HG03060 (cell line): Measurements from ENCODE around the gene CNTNAP2.

Source experiments
- ATAC-seq: cut with Tn5 transposase; IDR thresholded peaks from one replicate; pipeline ENCODE4 v1.9.1; 2021; ENCODE audit warnings: low read depth, moderate number of reproducible peaks; ENCODE audit not compliant: unreplicated experiment

Gene CNTNAP2

DNA sequence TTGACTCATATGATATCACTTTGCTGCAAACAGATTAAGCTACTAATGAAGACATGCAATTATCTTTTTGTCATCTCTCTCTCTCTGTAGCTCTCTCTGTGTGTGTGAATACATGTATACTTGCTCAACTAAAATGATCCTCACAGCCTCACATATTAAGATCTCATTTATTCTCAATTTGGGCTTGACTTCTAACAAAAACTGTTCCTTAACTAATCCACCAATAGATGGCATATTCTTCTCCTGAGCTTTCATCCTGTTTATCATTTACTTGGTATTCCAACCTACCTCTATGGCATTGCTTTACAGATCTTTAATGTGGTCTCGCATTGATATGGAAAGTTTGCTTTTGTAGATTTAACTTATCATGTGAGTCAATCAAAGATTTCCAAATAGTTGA, 540.4 kb downstream of the CNTNAP2 start:
- ATAC-seq, result no peak

DNA sequence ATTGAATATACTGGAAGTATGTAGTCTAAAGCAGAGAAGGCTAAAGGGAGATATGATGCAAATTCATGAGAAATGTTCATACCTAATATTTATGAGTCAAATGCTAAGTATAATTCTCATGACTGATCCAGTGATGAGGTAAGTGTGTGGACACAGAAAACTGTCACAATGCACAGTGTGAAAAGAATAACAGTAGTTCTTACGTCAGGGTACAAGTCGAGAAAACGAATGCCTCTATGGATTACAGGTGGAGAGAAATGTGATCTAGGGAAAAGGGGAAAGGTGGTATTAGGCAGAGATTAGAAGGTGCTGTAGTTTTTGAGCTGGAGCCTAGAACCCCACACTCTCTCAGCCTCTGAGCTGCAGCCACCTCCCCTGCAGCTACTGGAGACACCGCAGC, 542.0 kb downstream of the CNTNAP2 start:
- no peak for ATAC-seq

DNA sequence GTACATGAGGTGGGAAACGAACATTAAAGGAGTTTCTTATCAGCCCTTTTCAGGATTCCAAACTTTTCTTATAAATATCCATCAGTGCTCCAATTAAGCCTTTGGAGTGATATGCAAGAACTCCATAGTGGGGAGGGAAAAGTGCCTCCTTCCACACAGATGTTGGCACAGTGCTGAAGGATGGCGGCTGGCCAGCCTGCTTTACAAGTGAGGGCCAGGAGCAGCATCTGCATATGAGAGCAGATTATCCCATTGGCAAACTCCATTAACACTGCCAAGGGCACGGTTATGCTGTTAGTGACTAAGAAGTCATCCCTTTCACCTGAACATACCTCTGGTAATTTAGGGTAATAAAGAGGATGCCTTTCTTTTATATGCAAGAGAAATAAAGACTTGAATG, 543.1 kb downstream of the CNTNAP2 start:
- no peak for ATAC-seq

DNA sequence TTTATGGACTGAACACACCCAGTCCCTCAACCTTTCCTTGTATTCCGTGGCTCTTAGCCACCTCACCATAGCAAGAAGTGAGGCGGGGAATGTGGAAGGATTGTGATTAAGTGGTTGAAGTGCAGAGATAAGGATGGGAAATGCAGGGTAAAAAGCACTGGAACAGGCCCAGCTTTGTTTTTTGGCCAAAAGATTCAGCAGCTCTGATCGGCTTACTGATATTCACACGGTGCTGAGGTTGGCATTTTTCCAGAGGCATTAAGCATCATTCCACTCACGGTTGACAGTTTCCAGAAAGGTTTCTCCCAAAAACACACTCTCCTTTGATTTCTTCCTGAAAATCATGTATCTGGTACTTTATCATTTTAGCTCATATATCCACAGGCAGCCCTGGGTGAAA, 544.2 kb downstream of the CNTNAP2 start:
- no peak for ATAC-seq

DNA sequence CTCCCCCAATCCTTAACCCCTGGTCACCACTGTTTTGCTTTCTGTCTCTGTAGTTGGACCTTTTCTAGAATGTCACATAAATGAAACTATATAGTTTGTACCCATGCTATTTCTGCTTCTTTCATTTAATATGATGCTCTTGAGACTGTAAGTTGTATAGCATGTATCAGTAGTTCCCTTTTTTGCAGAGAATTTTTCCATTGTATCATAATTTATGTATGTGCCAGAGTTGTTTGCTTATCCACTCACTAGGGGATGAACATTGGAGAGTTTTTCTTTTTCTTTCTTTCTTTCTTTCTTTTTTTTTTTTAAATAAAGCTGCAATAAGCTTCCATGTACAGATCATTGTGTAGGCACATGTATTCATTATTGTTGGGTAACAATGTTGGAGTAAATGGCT, 544.8 kb downstream of the CNTNAP2 start:
- ATAC-seq, result no peak

DNA sequence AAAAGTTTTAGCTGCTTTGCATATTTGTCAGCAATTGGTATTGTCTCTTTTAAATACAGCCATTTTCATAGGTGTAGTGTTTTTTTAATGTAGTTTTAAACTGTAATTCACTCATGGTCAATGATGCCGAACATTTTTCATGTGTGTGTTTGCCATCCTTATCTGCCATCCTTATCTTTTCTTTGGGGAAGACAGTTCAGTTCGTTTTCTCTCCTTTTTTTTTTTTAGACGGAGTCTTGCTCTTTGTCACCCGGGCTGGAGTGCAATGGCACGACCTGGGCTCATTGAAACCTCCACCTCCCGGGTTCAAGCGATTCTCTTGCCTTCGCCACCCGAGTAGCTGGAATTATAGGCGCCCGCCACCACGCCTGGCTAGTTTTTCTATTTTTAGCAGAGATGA, 545.3 kb downstream of the CNTNAP2 start:
- ATAC-seq, result no peak

DNA sequence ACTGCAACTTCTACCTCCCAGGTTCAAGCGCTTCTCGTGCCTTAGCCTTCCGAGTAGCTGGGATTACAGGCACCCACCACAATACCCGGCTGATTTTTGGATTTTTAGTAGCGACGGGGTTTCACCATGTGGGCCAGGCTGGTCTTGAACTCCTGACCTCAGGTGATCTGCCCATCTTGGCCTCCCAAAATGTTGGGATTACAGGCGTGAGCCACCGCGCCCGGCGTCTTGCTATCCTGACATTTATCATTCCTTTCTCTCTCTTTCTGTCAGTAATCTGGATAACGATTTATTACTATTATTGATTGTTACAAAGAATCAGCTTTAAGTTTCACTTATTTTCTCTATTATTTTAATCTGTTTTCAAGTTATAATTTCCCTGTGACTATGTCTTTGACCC, 548.4 kb downstream of the CNTNAP2 start:
- ATAC-seq, result no peak

DNA sequence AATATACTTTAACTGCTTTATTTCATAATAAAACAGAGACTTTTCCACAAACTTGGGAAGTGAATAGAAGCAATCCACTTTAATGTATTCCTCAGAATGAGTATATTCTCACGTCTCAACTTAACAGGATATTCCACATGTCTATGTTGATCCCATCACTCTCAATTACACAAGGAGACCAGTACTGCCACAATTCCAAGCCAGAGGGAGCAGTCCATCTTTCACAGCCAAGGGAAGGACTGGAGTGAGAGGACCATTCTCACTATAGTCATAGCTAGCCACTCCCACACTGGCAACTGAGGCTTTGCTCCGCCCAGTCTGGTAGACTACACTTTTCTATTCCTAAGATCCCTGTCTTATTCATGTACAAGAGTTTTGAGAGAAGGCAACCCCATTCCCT, 553.9 kb downstream of the CNTNAP2 start:
- ATAC-seq, result no peak

DNA sequence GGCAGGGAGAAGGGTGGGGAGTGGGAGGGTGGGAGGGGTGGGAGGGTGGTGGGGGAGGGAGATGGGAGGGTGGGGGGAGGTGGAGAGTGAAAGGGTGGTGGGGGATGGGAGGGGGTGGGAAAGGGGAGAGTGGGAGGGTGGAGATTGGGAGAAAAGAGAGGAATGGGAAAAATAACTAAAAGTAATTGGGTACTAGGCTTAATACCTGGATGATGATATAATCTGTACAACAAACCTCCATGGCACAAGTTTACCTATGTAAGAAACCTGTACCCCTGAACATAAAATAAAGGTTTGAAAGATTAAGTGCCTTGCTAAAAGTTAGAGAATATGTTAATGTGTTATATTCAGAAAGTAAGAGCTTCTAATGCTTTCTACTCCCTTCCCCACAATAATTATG, 564.9 kb downstream of the CNTNAP2 start:
- no peak for ATAC-seq

DNA sequence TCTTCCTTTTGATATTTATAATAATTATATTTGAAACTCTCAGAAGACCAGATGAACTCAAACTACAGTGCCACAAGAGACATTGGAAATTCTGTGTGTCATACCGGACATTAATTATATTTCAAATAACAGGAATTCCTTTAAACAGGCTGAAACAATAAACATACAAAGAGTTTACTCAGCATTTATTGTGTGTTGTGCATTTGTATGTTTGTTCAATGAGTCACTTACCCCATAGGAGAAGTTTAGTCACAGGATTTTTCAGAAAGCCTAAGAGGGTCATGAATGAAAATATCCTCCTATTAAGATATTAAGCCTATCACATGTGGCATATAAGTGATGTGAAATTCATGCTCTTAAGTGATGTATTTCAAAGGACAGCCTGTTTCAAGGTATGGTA, 566.8 kb downstream of the CNTNAP2 start:
- ATAC-seq, result no peak

DNA sequence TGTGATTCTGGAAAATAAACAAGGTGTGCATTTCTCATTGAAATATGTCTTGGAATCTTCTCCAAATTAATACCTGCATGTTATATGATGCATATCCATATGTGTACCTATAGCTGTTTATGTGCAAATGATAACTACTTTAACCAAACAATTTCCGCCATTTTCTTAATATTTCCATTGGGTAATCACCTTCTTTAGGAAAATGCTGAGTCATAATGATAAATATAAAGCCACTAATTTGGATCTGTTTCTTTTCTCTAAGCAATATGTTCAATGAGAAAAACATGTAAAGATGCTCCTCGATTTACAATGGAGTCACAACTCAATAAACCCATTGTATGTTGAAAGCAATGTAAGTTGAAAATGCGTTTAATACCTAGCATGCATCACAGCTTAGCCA, 574.4 kb downstream of the CNTNAP2 start:
- ATAC-seq, result no peak

DNA sequence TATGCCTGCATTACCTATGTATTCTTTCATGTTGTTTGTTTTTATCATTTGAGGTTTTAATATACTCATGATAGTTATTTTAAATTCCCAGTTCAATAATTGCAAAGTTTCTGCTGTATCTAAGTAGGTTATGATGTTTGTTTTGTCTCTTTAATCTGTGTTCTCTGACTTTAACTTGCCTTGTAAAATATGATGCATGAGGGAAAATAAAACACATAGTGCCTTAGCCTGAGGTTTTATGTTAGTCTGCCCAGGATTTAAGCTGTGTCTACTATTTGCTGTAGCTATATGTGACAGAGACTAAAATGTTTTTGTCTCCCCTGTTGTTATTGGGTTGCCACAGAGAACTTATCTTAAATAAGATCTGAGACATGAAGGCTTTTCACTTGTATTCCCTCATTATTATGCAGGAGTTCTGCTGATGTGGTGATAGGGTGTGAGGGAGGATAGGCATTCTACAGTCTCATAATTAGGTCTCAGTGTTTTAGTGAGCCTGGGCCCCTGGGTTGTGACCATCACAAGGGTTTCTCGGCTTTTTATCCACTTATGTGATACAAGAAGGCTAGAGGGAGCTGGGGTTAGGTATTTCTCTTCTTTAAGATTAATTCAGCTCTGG, 582.5 kb downstream of the CNTNAP2 start:
- no peak for ATAC-seq

DNA sequence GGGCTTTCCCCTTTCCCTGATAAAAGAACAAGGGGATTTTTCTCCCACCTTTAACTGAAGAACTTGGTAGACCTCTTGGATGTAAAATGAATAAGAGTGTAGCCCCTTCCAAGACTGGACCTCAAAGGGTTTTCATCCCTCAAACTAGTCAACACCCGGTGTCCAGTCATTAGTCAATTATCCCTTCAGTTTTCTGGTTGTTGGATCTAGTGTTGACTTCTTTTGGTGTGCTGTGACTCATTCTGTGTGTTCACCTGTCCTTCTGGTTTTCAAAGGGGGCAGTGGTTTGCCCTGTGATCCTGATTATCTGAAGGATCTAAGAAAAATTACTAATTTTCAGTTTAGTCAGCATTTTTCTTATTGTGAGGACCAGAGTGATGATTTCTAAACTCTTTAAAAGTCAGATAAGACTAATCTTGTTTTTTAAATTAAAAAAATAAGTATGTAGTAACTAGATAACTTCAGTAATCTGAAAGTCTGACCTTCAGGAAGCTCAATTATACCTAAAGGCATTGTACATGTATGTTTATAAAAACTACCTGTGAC, 583.5 kb downstream of the CNTNAP2 start:
- no peak for ATAC-seq

DNA sequence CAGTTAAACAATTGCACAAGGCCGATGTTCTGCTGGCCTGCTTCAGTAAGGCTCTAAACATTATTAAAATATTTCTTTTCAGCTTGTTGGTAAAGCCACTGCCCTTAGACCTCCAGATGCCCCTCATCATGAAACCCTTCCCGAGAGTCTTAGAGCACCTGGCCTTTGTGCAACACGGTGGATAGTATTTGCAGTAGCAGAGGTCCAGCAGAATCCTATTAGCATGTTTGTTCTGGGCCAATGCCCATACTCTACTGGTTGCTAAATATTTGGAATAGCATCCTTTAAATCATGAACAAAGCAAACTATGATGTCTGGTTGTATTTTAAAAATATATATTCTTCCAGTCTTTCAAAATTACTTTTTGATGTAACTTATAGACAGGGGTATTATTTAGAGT, 584.6 kb downstream of the CNTNAP2 start:
- no peak for ATAC-seq

DNA sequence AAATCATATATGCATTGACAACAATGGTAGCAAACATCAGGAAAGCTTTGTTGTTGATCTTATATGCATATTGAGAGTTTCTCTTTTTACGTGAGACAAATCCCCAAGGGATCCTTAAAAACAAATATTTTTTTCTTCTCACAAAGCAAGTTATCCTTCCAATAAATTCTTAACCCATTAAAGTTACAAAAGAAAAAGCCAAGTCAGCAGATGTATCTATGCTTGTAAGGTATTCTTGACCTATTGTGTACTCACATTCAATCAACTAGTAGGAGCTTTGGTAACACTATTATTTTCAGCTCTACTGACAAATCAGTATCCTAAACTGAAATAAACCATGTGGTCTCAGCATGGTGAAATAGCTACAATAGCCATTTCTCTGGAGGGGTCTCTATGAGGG, 586.3 kb downstream of the CNTNAP2 start:
- no peak for ATAC-seq

DNA sequence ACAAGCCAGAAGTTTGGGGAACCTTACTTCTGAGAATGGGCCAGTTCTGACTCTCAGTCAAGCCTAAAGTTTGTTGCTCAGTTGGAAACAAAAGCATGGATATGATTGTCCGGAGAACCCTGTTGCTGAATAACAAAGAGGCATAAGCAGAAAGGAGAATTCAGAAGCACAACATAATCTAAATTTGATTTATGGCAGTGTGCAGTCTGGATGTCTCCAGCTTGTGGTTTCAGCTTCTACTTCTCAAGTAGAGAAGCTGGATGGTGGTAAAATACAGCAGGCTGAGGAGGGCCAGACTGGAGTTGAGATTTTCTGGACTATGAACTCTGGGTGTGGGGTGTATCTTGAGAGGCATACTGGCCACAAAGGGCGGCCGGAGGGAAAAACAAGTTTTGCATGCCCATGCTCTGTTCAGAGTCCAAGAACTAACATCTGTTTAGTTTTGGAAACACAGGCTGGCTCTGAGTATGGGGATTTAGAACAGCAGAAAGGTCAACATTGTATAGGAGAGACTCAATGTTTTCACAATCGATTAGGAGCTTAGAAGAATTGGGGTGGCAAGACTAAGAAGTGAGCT, 592.9 kb downstream of the CNTNAP2 start:
- ATAC-seq, result no peak

DNA sequence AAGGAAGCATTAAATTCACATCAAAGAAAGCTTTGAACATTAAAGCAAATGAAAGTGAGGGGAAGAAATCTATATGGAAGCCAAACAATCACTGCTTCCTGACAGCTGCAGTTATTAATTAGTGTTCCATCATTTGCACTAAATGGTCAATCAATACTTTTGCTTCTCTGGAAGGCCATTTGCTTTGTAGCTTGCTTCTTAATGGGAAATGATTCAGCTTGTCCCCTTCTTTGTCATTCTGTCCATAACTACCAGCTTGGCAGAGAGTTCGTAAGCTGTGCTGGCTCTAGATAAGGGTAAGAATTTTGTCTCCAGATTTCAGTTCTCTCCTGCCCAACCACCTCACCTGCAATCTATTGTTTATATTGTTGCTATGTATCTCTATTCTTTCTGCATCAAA, 596.6 kb downstream of the CNTNAP2 start:
- no peak for ATAC-seq

DNA sequence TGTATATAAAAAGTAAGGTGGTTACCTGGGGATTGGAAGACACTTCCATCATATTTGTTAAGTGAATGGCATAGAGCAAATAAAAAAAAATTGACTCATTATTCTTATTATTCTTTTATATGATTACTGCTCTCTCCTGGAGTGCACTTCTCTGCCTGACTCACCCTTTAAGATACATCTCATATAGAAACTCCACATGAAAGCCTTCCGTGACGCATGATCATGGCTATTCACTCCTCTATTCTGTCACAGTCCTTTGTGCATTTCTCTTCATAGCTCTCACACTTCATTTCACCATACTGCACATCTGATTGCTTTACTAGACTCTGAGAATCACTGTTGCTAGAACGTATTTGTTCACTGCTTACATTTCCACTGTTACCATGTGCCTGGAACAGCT, 597.3 kb downstream of the CNTNAP2 start:
- ATAC-seq, result no peak

DNA sequence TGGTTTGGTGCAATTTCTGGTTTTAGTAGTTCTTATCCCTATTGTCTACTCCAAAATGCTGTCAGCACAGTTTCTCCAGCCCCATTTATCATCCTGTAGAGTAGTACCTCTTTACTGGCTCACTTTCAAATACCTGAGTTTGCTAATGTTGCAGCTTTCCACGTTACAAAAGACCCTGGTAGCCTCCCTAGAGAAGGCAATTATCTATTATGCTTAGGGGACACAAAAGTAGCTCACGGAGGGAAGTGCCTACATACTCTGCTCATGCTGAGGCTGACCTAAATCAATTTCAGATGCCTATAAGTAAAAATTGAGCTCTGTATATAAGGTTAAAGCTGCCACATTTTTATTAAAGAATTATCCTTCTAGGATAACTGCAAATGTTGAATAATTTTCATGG, 603.6 kb downstream of the CNTNAP2 start:
- ATAC-seq, result no peak

DNA sequence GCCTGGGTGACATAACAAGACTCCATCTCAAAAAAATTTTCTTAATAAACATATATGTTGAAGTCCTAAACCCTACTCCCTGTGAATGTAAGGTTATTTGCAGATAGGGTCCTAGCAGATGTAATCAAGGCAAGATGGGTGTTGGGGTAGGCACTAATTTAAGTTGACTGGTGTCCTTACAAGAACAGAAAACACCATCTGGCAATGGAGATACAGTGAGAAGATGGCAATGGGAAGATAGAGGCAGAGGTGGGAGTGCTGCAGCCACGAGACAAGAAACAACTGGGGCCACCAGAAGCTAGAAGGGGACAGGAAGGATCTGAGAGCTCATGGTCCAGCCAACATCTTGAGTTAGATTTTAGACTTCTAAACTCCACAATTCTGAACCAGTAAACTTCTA, 606.4 kb downstream of the CNTNAP2 start:
- ATAC-seq, result no peak

DNA sequence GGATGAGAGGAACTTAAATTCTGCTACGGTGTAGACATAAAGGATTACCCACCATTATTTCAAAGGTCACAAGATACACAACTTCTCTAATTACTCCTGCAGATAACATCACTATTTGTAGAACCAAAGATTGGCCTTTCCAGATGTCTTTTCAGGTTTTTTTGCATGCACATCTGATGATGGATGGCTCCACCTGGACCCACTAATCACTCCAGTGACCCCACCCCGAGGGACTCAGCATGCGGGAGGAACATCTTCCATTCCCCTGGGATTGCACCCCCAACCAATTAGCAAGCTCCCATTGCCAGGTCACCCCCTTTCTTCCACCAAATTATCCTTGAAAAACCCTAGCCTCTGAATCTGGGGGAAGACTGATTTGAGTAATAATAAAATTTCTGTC, 608.9 kb downstream of the CNTNAP2 start:
- no peak for ATAC-seq

DNA sequence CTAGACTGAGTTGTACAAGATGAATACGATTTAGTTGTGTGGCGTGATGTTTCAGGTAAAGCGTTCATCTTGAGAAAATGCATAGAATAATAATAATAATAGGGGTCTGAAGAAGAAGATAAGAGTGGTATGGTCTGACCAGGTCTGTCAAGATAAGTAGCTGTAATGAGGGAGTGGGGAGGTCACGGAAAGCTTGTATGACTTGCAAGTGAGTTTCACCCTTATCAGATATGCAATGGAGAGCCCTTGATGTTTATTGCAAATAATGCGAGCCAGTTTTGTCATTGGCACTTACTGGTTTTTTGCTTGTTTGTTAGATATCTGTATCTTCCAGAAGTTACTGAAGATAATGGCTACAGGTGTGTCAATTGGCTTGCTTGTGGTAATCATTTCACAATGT, 611.5 kb downstream of the CNTNAP2 start:
- no peak for ATAC-seq

DNA sequence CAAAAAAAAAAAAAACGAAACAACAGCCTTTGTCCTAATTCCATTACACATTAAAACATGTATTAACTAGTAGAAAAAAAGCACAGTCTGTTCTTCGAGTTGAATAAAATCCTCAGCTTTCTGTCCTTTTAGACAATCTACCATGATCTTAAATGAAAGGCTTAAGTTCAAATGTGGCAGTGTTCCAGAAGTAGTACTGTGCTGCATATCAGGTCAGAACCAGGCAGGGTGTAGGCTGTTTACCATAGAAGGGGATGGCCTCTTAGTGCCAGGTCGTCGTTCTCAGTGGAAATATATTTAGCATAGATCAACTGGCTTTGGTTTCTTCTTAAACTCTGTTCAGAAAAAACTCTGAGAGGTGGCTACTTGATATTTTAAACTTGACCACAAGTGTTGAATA, 612.0 kb downstream of the CNTNAP2 start:
- no peak for ATAC-seq
